Muscle of back (tissue), 11 donors: Measurements from ENCODE around the gene ABCB6. TPM values are rescaled to one million over a fixed set of nuclear protein-coding genes. Genes with fewer than 3 reads are reported as not detected.

ENCODE experiments used
- DNase-seq, 3 donors: peaks; one replicate each; pipeline versions ENCODE4 v3.0.0 to v3.0.0-alpha.2; 2013
- polyA plus RNA-seq, 10 donors: library from polyadenylated mRNA; unstranded; fragments of 120-200 nt; gene quantifications; one replicate each; pipeline ENCODE4 v1.2.1, GENCODE V29; 2013; ENCODE audit not compliant: insufficient read length in 10 of 10

The ABCB6 gene
- polyA plus RNA-seq, 10 donors = 25.4 to 40.4 (median 32.7) TPM

- DNase-seq = no peak
Observed at GRCh38 chr2:219198974-219199373, 19.8 kb downstream of the ABCB6 start.

- no peak for DNase-seq
Observed at GRCh38 chr2:219197388-219197787, 21.4 kb downstream of the ABCB6 start.

GRCh38 chr2:219186754-219187456 lies 31.9 kb downstream of the ABCB6 start:
- DNase-seq = no peak

GRCh38 chr2:219184121-219184520 lies 34.6 kb downstream of the ABCB6 start:
- no peak for DNase-seq

- no peak for DNase-seq
Observed at GRCh38 chr2:219183151-219183772, 35.5 kb downstream of the ABCB6 start.

GRCh38 chr2:219182331-219183150 lies 36.2 kb downstream of the ABCB6 start:
- no peak for DNase-seq

- DNase-seq = no peak
Observed at GRCh38 chr2:219181531-219181930, 37.2 kb downstream of the ABCB6 start.

GRCh38 chr2:219180961-219181360 lies 37.8 kb downstream of the ABCB6 start:
- DNase-seq = no peak

GRCh38 chr2:219179601-219180465 lies 38.9 kb downstream of the ABCB6 start:
- no peak for DNase-seq

GRCh38 chr2:219178377-219179175 lies 40.2 kb downstream of the ABCB6 start:
- DNase-seq = peak in 1 of 3 donors; percentile 36

- peak; percentile 90 to 98 (median 96) for DNase-seq
Observed at GRCh38 chr2:219177552-219178376, 41.0 kb downstream of the ABCB6 start, which contains the start of gene RETREG2. Gene RETREG2 (plus strand): TSS chr2:219178275. CDS start chr2:219178353, 78 bp downstream.

GRCh38 chr2:219176818-219177551 lies 41.8 kb downstream of the ABCB6 start, which contains the start of gene CNPPD1:
Gene CNPPD1 (minus strand): TSS chr2:219176925. CDS start chr2:219176828, 97 bp downstream.
- DNase-seq = peak; percentile 85 to 95 (median 91)

- peak in 2 of 3 donors; percentile 16 to 19 for DNase-seq
Observed at GRCh38 chr2:219175928-219176817, 42.6 kb downstream of the ABCB6 start.

- no peak for DNase-seq
Observed at GRCh38 chr2:219175486-219175885, 43.3 kb downstream of the ABCB6 start.

GRCh38 chr2:219174801-219175200 lies 44.0 kb downstream of the ABCB6 start:
- DNase-seq = no peak

- DNase-seq = no peak
Observed at GRCh38 chr2:219174146-219174545, 44.6 kb downstream of the ABCB6 start.

- DNase-seq = no peak
Observed at GRCh38 chr2:219173176-219173575, 45.6 kb downstream of the ABCB6 start.
